ENCODE data around the gene MORC4. TPM values are rescaled to one million over a fixed set of nuclear protein-coding genes. Genes with fewer than 3 reads are reported as not detected.
A peak's percentile ranks its signal among the peaks of the same experiment; 100 is the strongest.

The MORC4 gene
- total and polyA plus RNA-seq, 2 donors from 2014 or later, result 8.2 to 12.6 TPM

DNA sequence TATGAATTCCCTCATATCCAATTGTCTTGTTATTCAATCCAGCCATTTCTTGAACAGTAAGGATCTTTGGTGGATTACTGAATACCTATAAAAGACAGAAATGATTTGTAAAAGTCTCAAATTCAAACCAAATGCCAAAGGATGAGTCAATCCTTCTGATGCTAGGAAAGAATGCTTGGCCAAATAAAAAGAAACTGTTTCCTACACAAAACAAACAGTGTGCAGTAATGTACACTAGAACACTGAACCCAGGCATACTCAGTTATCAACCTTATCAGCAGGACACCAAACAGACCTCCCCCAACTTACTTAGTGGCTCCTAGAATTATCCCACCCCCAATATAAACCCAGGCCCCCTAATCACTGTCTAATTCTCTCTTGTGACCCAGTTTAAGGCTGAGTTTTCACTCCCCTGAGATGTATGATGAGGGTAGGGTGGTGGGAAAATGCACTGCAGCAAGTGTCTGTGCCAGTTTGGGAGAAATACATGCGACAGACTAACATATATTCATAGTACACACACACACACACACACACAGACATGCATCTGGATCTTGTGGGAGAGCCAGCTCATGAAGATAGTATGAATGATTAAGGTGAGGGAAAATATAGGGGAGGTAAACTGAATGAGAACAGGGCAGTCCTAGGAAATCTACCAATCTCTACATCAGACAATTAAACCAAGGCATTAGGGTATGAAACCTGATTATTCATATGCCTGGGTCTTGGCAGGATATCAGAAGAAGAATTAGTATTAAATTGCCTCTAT lies 44.8 kb downstream of the MORC4 start:
- Histone ChIP-seq H3K36me3 (ENCODE audit: control insufficient read depth in 2 of 3, insufficient read depth in 3 of 3, low read length in 3 of 3) (peaks cover 0 to 2% (median 0%) of the 10 kb centered on the region in 3 donors), H3K4me3 (ENCODE audit: low read length in 3 of 3) (no peak overlapping the region), H3K4me1 (ENCODE audit: control insufficient read depth in 2 of 3, insufficient read depth in 2 of 3, low read depth in 1 of 3, low read length in 3 of 3) (no peaks in the 10 kb centered on the region), H3K9me3 (ENCODE audit: control insufficient read depth in 2 of 3, insufficient read depth in 1 of 3, low read length in 3 of 3) (no peaks in the 10 kb centered on the region), H3K27me3 (ENCODE audit: control insufficient read depth, insufficient read depth, low read length) (peaks cover 3% of the 10 kb centered on the region), H3K9ac (ENCODE audit: low read length in 3 of 3) (no peak overlapping the region), H3K27ac (ENCODE audit: low read depth in 2 of 2, low read length in 2 of 2) (no peak overlapping the region)
- FAIRE-seq, result no peak
- DNase-seq, result no peak
- intact Hi-C loops (cut with DNase I), result loop anchor here (5.0 kb wide), 1 partner anchor 48 kb away; no protein-coding TSS in a partner anchor
- TF ChIP-seq, protein P1, sequence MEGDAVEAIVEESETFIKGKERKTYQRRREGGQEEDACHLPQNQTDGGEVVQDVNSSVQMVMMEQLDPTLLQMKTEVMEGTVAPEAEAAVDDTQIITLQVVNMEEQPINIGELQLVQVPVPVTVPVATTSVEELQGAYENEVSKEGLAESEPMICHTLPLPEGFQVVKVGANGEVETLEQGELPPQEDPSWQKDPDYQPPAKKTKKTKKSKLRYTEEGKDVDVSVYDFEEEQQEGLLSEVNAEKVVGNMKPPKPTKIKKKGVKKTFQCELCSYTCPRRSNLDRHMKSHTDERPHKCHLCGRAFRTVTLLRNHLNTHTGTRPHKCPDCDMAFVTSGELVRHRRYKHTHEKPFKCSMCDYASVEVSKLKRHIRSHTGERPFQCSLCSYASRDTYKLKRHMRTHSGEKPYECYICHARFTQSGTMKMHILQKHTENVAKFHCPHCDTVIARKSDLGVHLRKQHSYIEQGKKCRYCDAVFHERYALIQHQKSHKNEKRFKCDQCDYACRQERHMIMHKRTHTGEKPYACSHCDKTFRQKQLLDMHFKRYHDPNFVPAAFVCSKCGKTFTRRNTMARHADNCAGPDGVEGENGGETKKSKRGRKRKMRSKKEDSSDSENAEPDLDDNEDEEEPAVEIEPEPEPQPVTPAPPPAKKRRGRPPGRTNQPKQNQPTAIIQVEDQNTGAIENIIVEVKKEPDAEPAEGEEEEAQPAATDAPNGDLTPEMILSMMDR (IDR thresholded peaks at IDR 0.05; ENCODE audit: borderline replicate concordance, extremely low read depth, insufficient read depth), result no peak

DNA sequence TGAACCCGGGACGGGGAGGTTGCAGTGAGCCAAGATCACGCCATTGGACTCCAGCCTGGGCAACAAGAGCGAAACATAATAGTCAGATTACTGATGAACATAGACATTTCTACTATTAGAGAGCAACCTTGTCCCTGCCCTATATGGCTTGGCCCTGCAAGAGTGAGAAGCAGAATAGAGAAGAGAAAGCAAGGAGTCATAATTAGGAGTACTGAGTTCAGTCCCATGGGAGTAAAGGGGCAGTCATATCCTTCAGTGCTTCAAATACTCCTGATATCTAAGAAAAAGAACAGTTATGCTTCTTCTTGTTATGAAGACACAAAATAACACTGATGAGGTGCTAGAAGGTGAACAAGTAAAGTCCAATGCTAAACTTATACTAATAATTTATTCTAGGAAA lies 46.0 kb downstream of the MORC4 start:
- peaks cover 3% of the 10 kb centered on the region for H3K27me3 ChIP-seq (ENCODE audit: control insufficient read depth, insufficient read depth, low read length)
- intact Hi-C loops (cut with DNase I), result no loop called here

DNA sequence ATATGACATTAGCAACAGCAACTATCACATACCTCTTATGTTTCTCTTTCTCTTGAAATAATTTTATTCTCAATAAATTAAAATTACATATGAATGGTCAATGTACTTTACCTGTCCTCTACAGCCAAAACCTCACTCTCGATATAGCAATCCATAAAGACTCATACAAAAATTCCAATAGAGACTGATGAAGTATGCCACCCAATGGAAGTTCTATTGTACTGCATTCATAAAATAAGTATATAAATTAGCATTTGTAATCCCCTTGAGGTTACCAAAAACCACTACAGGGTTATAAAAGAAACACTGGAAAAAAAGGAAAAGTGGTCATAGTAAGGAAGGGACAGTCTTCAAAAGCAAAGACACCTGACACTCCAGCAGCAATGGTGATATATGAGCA lies 47.0 kb downstream of the MORC4 start:
- Histone ChIP-seq H3K9ac (ENCODE audit: low read length in 3 of 3) (no peak overlapping the region), H3K27ac (ENCODE audit: low read depth in 2 of 2, low read length in 2 of 2) (no peak overlapping the region), H3K4me1 (ENCODE audit: control insufficient read depth in 2 of 3, insufficient read depth in 2 of 3, low read depth in 1 of 3, low read length in 3 of 3) (peaks cover 0 to 3% (median 0%) of the 10 kb centered on the region in 3 donors), H3K36me3 (ENCODE audit: control insufficient read depth in 2 of 3, insufficient read depth in 3 of 3, low read length in 3 of 3) (peaks cover 0 to 2% (median 0%) of the 10 kb centered on the region in 3 donors), H3K4me3 (ENCODE audit: low read length in 3 of 3) (no peak overlapping the region), H3K9me3 (ENCODE audit: control insufficient read depth in 2 of 3, insufficient read depth in 1 of 3, low read length in 3 of 3) (no peaks in the 10 kb centered on the region), H3K27me3 (ENCODE audit: control insufficient read depth, insufficient read depth, low read length) (peaks cover 2% of the 10 kb centered on the region)
- TF ChIP-seq, protein P1 (IDR thresholded peaks at IDR 0.05; ENCODE audit: borderline replicate concordance, extremely low read depth, insufficient read depth), result peak; percentile 25
- intact Hi-C loops (cut with DNase I), result no loop called here
- peak in 1 of 5 donors; percentile 8 for DNase-seq
- FAIRE-seq, result peak; percentile 42

More for the DNA sequence above, 46.0 kb downstream of the MORC4 start:
- Histone ChIP-seq H3K4me3 (ENCODE audit: low read length in 3 of 3) (no peak overlapping the region), H3K9me3 (ENCODE audit: control insufficient read depth in 2 of 3, insufficient read depth in 1 of 3, low read length in 3 of 3) (no peaks in the 10 kb centered on the region), H3K36me3 (ENCODE audit: control insufficient read depth in 2 of 3, insufficient read depth in 3 of 3, low read length in 3 of 3) (peaks cover 0 to 2% (median 0%) of the 10 kb centered on the region in 3 donors), H3K4me1 (ENCODE audit: control insufficient read depth in 2 of 3, insufficient read depth in 2 of 3, low read depth in 1 of 3, low read length in 3 of 3) (peaks cover 0 to 3% (median 0%) of the 10 kb centered on the region in 3 donors), H3K27ac (ENCODE audit: low read depth in 2 of 2, low read length in 2 of 2) (no peak overlapping the region), H3K9ac (ENCODE audit: low read length in 3 of 3) (no peak overlapping the region)
- DNase-seq (no peak), FAIRE-seq (no peak)
- TF ChIP-seq, protein P1 (IDR thresholded peaks at IDR 0.05; ENCODE audit: borderline replicate concordance, extremely low read depth, insufficient read depth), result no peak
